RWPE2 (cell line): ENCODE results near the gene MAN1A2.

Source experiments
- ATAC-seq: fragments of 200-7000 bp; cut with Tn5 transposase; 3 replicates; pipeline ENCODE4 v1.9.1; 2021; ENCODE audit warnings: low read depth
- DNase-seq: peaks from one replicate; pipeline ENCODE4 v3.0.0-alpha.2; 2020; ENCODE audit warnings: low spot score
- H3K27ac ChIP-seq: fragments of 450-650 bp; 2 replicates; pipeline ENCODE4 v1.5.1; 2017; ENCODE audit warnings: mild to moderate bottlenecking; ENCODE audit not compliant: poor library complexity, severe bottlenecking
- H3K27me3 ChIP-seq: fragments of 250-450 bp; sonication (Bioruptor Pico); 2 replicates; pipeline ENCODE4 v1.5.1; 2021; ENCODE audit warnings: mild to moderate bottlenecking, moderate library complexity; ENCODE audit not compliant: insufficient read depth, poor library complexity, severe bottlenecking
- H3K36me3 ChIP-seq: fragments of 250-450 bp; sonication (Bioruptor Pico); 2 replicates; pipeline ENCODE4 v1.5.1; 2020; ENCODE audit warnings: low read depth, mild to moderate bottlenecking, moderate library complexity
- H3K4me1 ChIP-seq: fragments of 250-450 bp; sonication (Bioruptor Pico); 2 replicates; pipeline ENCODE4 v1.5.1; 2021; ENCODE audit warnings: mild to moderate bottlenecking, moderate library complexity; ENCODE audit not compliant: insufficient read depth, poor library complexity, severe bottlenecking
- H3K4me3 ChIP-seq: fragments of 250-450 bp; sonication (Bioruptor Pico); 2 replicates; pipeline ENCODE4 v1.5.1; 2021; ENCODE audit warnings: mild to moderate bottlenecking, moderate library complexity; ENCODE audit not compliant: severe bottlenecking
- H3K9me3 ChIP-seq: fragments of 250-450 bp; sonication (Bioruptor Pico); 2 replicates; pipeline ENCODE4 v1.5.1; 2021; ENCODE audit warnings: mild to moderate bottlenecking, moderate library complexity; ENCODE audit not compliant: severe bottlenecking
- TF ChIP-seq, protein P1 (sequence below): fragments of 450-650 bp; IDR thresholded peaks from one replicate; pipeline ENCODE4 v1.5.1; 2017; ENCODE audit warnings: mild to moderate bottlenecking, moderate library complexity; ENCODE audit not compliant: poor library complexity, severe bottlenecking

Gene MAN1A2

DNA sequence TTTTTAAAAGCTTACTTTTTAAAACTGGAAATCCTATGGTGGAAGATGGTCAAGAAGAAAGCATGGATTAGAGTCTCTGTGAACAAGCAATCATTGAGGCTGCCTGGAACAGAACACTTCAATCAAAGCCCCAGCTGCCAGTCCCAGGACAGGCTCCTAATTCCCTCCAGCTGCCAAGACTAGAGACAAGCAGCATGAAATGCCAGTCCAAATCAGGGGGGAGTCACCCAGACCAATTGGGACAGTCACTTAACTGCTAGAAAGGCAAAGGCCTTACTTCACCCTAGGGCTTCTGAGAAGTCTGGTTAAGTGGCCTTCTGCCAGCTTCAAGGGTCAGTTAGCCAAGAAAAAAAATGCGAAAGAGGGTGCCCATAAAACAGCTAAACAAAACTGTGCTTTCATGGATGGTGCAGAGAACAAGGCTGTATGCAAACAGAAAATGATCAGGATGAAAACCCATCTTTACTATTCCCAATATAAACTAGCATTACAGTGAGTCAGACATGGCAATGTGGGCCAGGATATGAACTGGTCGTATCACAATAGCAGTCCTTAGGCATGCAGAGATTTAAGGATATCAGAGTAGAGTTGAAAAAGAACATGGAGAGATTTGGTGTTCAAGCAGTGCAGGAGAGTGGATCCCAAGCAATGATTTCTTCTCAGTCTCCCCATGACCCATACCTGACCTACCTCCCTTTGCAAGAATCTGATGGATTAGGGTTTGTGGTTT, 31.0 kb upstream of the MAN1A2 start:
- H3K4me1 ChIP-seq = no peaks in the 10 kb centered on the region
- no peak overlapping the region for H3K27ac ChIP-seq
- no peaks in the 10 kb centered on the region for H3K9me3 ChIP-seq
- TF ChIP-seq, protein P1, sequence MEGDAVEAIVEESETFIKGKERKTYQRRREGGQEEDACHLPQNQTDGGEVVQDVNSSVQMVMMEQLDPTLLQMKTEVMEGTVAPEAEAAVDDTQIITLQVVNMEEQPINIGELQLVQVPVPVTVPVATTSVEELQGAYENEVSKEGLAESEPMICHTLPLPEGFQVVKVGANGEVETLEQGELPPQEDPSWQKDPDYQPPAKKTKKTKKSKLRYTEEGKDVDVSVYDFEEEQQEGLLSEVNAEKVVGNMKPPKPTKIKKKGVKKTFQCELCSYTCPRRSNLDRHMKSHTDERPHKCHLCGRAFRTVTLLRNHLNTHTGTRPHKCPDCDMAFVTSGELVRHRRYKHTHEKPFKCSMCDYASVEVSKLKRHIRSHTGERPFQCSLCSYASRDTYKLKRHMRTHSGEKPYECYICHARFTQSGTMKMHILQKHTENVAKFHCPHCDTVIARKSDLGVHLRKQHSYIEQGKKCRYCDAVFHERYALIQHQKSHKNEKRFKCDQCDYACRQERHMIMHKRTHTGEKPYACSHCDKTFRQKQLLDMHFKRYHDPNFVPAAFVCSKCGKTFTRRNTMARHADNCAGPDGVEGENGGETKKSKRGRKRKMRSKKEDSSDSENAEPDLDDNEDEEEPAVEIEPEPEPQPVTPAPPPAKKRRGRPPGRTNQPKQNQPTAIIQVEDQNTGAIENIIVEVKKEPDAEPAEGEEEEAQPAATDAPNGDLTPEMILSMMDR = no peak
- ATAC-seq = no peak
- H3K27me3 ChIP-seq = no peaks in the 10 kb centered on the region
- H3K36me3 ChIP-seq = no peaks in the 10 kb centered on the region
- DNase-seq = no peak
- no peak overlapping the region for H3K4me3 ChIP-seq

GRCh38 chr1:117339866-117340700, 27.2 kb upstream of the MAN1A2 start:
- TF ChIP-seq, protein P1 = no peak
- no peak overlapping the region for H3K4me3 ChIP-seq
- DNase-seq = no peak

DNA sequence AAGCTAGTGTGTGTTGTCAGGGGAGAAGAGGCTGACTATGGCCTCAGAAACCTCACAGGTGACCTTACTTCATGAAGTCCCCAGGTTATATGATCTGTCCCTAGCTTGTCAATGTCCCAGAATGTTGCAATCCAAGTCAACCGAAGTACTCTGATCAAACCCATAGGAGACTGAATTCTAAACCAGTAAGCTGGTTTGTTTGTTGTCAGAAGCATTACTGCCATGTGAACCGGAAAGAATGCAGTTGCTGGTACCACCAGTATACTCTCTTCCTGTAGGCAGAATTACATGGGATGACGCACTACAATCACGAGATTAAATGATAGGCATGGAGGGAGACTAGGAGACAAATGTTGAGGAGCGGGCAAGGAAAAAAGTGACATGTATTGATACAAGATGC, 26.1 kb upstream of the MAN1A2 start:
- DNase-seq = no peak
- Histone ChIP-seq H3K9me3 (no peaks in the 10 kb centered on the region), H3K27me3 (no peaks in the 10 kb centered on the region), H3K4me1 (no peaks in the 10 kb centered on the region), H3K27ac (no peak overlapping the region), H3K36me3 (no peaks in the 10 kb centered on the region), H3K4me3 (no peak overlapping the region)
- ATAC-seq = no peak
- TF ChIP-seq, protein P1 = no peak

More at GRCh38 chr1:117339866-117340700, 27.2 kb upstream of the MAN1A2 start:
- H3K9me3 ChIP-seq = no peaks in the 10 kb centered on the region
- H3K4me1 ChIP-seq = no peaks in the 10 kb centered on the region
- peak; percentile 35; the same call in 1 of the 3 replicates for ATAC-seq
- no peaks in the 10 kb centered on the region for H3K36me3 ChIP-seq
- no peaks in the 10 kb centered on the region for H3K27me3 ChIP-seq
- H3K27ac ChIP-seq = no peak overlapping the region

GRCh38 chr1:117342397-117342796, 24.9 kb upstream of the MAN1A2 start:
- ATAC-seq (no peak), DNase-seq (no peak)
- H3K4me3 ChIP-seq = no peak overlapping the region
- TF ChIP-seq, protein P1 = no peak
- no peaks in the 10 kb centered on the region for H3K36me3 ChIP-seq
- H3K27ac ChIP-seq = no peak overlapping the region
- H3K27me3 ChIP-seq = no peaks in the 10 kb centered on the region
- no peaks in the 10 kb centered on the region for H3K9me3 ChIP-seq
- no peaks in the 10 kb centered on the region for H3K4me1 ChIP-seq
